HS-27A (cell line): ENCODE data around the gene CHL1.
"Not testable (repeated sequence)": the region's sequence is repeated elsewhere in the genome, so short reads cannot be mapped to it uniquely, and the experiment has no call there.

Experiments
- DNase-seq: peaks from one replicate; pipeline ENCODE4 v3.0.0-alpha.2; 2012; ENCODE audit warnings: low read depth, missing footprints

CHL1 gene

GRCh38 chr3:332701-333100 lies 136.1 kb downstream of the CHL1 start:
- DNase-seq = no peak

GRCh38 chr3:335240-335639 lies 138.7 kb downstream of the CHL1 start:
- DNase-seq = no peak

GRCh38 chr3:339351-339750 lies 142.8 kb downstream of the CHL1 start:
- no peak for DNase-seq

- DNase-seq = no peak
These were observed 145.4 kb downstream of the CHL1 start for GRCh38 chr3:341998-342397.

GRCh38 chr3:346186-346585 lies 149.6 kb downstream of the CHL1 start:
- no peak for DNase-seq

GRCh38 chr3:347581-347980 lies 151.0 kb downstream of the CHL1 start:
- DNase-seq = no peak

GRCh38 chr3:350871-351371 lies 154.4 kb downstream of the CHL1 start:
- no peak for DNase-seq

GRCh38 chr3:352599-352998 lies 156.0 kb downstream of the CHL1 start:
- DNase-seq = no peak

GRCh38 chr3:353191-353739 lies 156.7 kb downstream of the CHL1 start:
- no peak for DNase-seq

GRCh38 chr3:354432-354831 lies 157.9 kb downstream of the CHL1 start:
- DNase-seq = no peak

- DNase-seq = no peak
These were observed 159.1 kb downstream of the CHL1 start for GRCh38 chr3:355622-356021.

- DNase-seq = no peak
These were observed 160.4 kb downstream of the CHL1 start for GRCh38 chr3:356952-357351.

GRCh38 chr3:359672-360071 lies 163.1 kb downstream of the CHL1 start:
- DNase-seq = no peak

GRCh38 chr3:362681-363338 lies 166.2 kb downstream of the CHL1 start:
- DNase-seq = no peak

GRCh38 chr3:364287-364686 lies 167.7 kb downstream of the CHL1 start:
- DNase-seq = no peak

GRCh38 chr3:365268-365667 lies 168.7 kb downstream of the CHL1 start:
- no peak for DNase-seq

- DNase-seq = not testable (repeated sequence)
These were observed 169.7 kb downstream of the CHL1 start for GRCh38 chr3:366253-366652.

- DNase-seq = no peak
These were observed 176.7 kb downstream of the CHL1 start for GRCh38 chr3:373193-373779.

GRCh38 chr3:374459-374858 lies 177.9 kb downstream of the CHL1 start:
- no peak for DNase-seq

- no peak for DNase-seq
These were observed 180.6 kb downstream of the CHL1 start for GRCh38 chr3:377158-377561.

- no peak for DNase-seq
These were observed 184.2 kb downstream of the CHL1 start for GRCh38 chr3:380801-381200.

- DNase-seq = no peak
These were observed 188.6 kb downstream of the CHL1 start for GRCh38 chr3:385151-385550.

GRCh38 chr3:394775-395174 lies 198.2 kb downstream of the CHL1 start:
- no peak for DNase-seq

GRCh38 chr3:396293-396692 lies 199.7 kb downstream of the CHL1 start:
- DNase-seq = no peak
